ENCODE measurements around the gene SEMA3B. TPM values are rescaled to one million over a fixed set of nuclear protein-coding genes. Genes with fewer than 3 reads are reported as not detected.
A peak's percentile ranks its signal among the peaks of the same experiment; 100 is the strongest.

Gene SEMA3B
- total and polyA plus RNA-seq, 9 of the 15 experiments (the other 6 are each of a cell fraction or from before 2014, with no cell fraction given) = 0.03 to 1.8 (median 0.55) TPM; not detected in 1

GRCh38 chr3:50272911-50273688 is 4.2 kb downstream of the SEMA3B start (continued):
- no peak for TF ChIP-seq GTF3C2 (IDR thresholded peaks at IDR 0.05; ENCODE audit: borderline replicate concordance, extremely low read depth, insufficient read length)
- no peak for TF ChIP-seq SIN3A (IDR thresholded peaks at IDR 0.05; ENCODE audit: borderline replicate concordance in 2 of 2, control insufficient read depth in 1 of 2, low read depth in 2 of 2, low read length in 2 of 2)
- no peak for TF ChIP-seq NR2C1 (IDR thresholded peaks at IDR 0.05)
- TF ChIP-seq NR2C1 (tag; IDR thresholded peaks at IDR 0.05) = no peak
- no peak for TF ChIP-seq SRSF1 (IDR thresholded peaks at IDR 0.05; ENCODE audit: low read depth, low read length)
- no peak for TF ChIP-seq E2F3 (CRISPR knock-in tag; IDR thresholded peaks at IDR 0.05)
- no peak for TF ChIP-seq DMBX1 (CRISPR knock-in tag; IDR thresholded peaks at IDR 0.05; ENCODE audit: borderline replicate concordance)
- TF ChIP-seq ZBTB8A (IDR thresholded peaks at IDR 0.05; ENCODE audit: partially characterized antibody) = no peak
- TF ChIP-seq ZNF507 (tag; conservative IDR thresholded peaks at IDR 0.05) = no peak
- TF ChIP-seq NR0B1 (IDR thresholded peaks at IDR 0.05; ENCODE audit: partially characterized antibody) = no peak
- peak; percentile 29; the same call in 1 of the 2 replicates for TF ChIP-seq HDAC2 (IDR thresholded peaks at IDR 0.05)
- TF ChIP-seq JUNB (CRISPR knock-in tag; conservative IDR thresholded peaks at IDR 0.05) = no peak
- peak; percentile 52 for TF ChIP-seq EGR1 (conservative IDR thresholded peaks at IDR 0.05)
- no peak for TF ChIP-seq DACH1 (IDR thresholded peaks at IDR 0.05; ENCODE audit: partially characterized antibody)
- no peak for TF ChIP-seq FOXM1 (IDR thresholded peaks at IDR 0.05; ENCODE audit: low read depth)
- TF ChIP-seq FOXM1 (CRISPR knock-in tag; IDR thresholded peaks at IDR 0.05; ENCODE audit: low read depth) = no peak
- no peak for TF ChIP-seq HDAC8 (tag; IDR thresholded peaks at IDR 0.05)
- TF ChIP-seq C11orf30 (IDR thresholded peaks at IDR 0.05; ENCODE audit: low read depth) = no peak
- TF ChIP-seq, protein P1, sequence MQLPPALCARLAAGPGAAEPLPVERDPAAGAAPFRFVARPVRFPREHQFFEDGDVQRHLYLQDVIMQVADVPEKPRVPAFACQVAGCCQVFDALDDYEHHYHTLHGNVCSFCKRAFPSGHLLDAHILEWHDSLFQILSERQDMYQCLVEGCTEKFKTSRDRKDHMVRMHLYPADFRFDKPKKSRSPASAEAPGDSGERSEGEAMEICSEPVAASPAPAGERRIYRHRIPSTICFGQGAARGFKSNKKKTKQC (CRISPR knock-in tag; IDR thresholded peaks at IDR 0.05) = no peak
- no peak for TF ChIP-seq RBBP5 (IDR thresholded peaks at IDR 0.05; ENCODE audit: borderline replicate concordance, insufficient read depth, low read length, poor library complexity, severe bottlenecking)
- TF ChIP-seq MTA1 (IDR thresholded peaks at IDR 0.05; ENCODE audit: borderline replicate concordance) = no peak
- TF ChIP-seq POLR2G (IDR thresholded peaks at IDR 0.05; ENCODE audit: low read depth, low read length) = peak; percentile 66
- TF ChIP-seq, protein P2, sequence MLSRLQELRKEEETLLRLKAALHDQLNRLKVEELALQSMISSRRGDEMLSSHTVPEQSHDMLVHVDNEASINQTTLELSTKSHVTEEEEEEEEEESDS (CRISPR knock-in tag; IDR thresholded peaks at IDR 0.05) = no peak
